Ovary (tissue), 1 donor: ENCODE data around the gene TOMM20.

Experiments used
- EP300 ChIP-seq: sonication (generic); formaldehyde crosslinking; IDR thresholded peaks from one replicate; pipeline ENCODE4 v1.6.1; 2017; ENCODE audit warnings: antibody characterized with exemption
- POLR2A ChIP-seq: fragments of 450-650 bp; IDR thresholded peaks from one replicate; pipeline ENCODE4 v1.6.1; 2017; ENCODE audit warnings: antibody characterized with exemption, mild to moderate bottlenecking, moderate library complexity

- TF ChIP-seq POLR2A (no peak), EP300 (no peak)
Measured at GRCh38 chr1:235124665-235125064, 4.0 kb downstream of the TOMM20 start.
